IMR-90 (cell line): ENCODE measurements around the gene XPC. TPM values are rescaled to one million over a fixed set of nuclear protein-coding genes. Genes with fewer than 3 reads are reported as not detected.
"Not testable (repeated sequence)": the region's sequence is repeated elsewhere in the genome, so short reads cannot be mapped to it uniquely, and the experiment has no call there.

Experiments
- ATAC-seq: fragments of 200-7000 bp; cut with Tn5 transposase; 2 replicates; pipeline ENCODE4 v1.9.1; 2020; ENCODE audit warnings: low read depth, mild to moderate bottlenecking, moderate library complexity
- BruUV-seq: library from RNA; stranded (reverse); fragments of 400-500 nt; replicated peaks from 2 replicates; lab custom pipeline; 2021; lab: Mats Ljungman, UMichigan
- CTCF ChIA-PET: fragments of 300-600 bp; formaldehyde crosslinking; extraction: SDS; loops from one replicate; lab custom pipeline; 2021; ENCODE audit warnings: antibody characterized with exemption; lab: Yijun Ruan, JAX
- POLR2A ChIA-PET: fragments of 300-600 bp; sonication (Branson Sonifier 250); formaldehyde crosslinking; loops from one replicate; lab custom pipeline; 2022; ENCODE audit warnings: antibody characterized with exemption; ENCODE audit not compliant: unreplicated experiment; lab: Charles Lee
- DNase-seq: peaks from one replicate; pipeline ENCODE4 v3.0.0; 2013
- H2AFZ ChIP-seq: replicated peaks from 2 replicates; pipeline ENCODE3; 2013; ENCODE audit warnings: low read length, mild to moderate bottlenecking; ENCODE audit not compliant: poor library complexity
- H2AK5ac ChIP-seq: 2 replicates; pipeline ENCODE4 v1.6.1; 2013; ENCODE audit warnings: low read depth, low read length, inconsistent platforms
- H2AK9ac ChIP-seq: replicated peaks from 2 replicates; pipeline ENCODE3; 2013; ENCODE audit warnings: mild to moderate bottlenecking, low read depth, low read length, moderate library complexity; ENCODE audit not compliant: poor library complexity
- H2BK120ac ChIP-seq: 2 replicates; pipeline ENCODE4 v1.6.1; 2013; ENCODE audit warnings: low read depth, low read length, inconsistent platforms
- H2BK15ac ChIP-seq: 3 replicates; pipeline ENCODE4 v1.6.1; 2013; ENCODE audit warnings: low read depth, low read length, inconsistent platforms
- H2BK20ac ChIP-seq: 2 replicates; pipeline ENCODE4 v1.6.1; 2013; ENCODE audit warnings: low read depth, mild to moderate bottlenecking, inconsistent platforms, low read length, moderate library complexity
- H2BK5ac ChIP-seq: 2 replicates; pipeline ENCODE4 v1.6.1; 2013; ENCODE audit warnings: mild to moderate bottlenecking, low read depth, low read length, inconsistent platforms; ENCODE audit not compliant: poor library complexity, severe bottlenecking
- H3K14ac ChIP-seq: replicated peaks from 2 replicates; pipeline ENCODE4 v1.6.1; 2013; ENCODE audit warnings: low read depth, low read length, inconsistent platforms
- H3K18ac ChIP-seq: 2 replicates; pipeline ENCODE4 v1.6.1; 2013; ENCODE audit warnings: low read depth, low read length, control low read depth
- H3K23ac ChIP-seq: 2 replicates; pipeline ENCODE4 v1.6.1; 2013; ENCODE audit warnings: low read depth, low read length, inconsistent platforms
- H3K27ac ChIP-seq: 2 replicates; pipeline ENCODE4 v1.5.1; 2013; ENCODE audit warnings: mild to moderate bottlenecking, control low read depth, low read length; ENCODE audit not compliant: insufficient read depth
- H3K27me3 ChIP-seq: 2 replicates; pipeline ENCODE4 v1.6.1; 2013; ENCODE audit warnings: low read length; ENCODE audit not compliant: control insufficient read depth, insufficient read depth
- H3K36me3 ChIP-seq: 2 replicates; pipeline ENCODE4 v1.6.1; 2013; ENCODE audit warnings: low read length, mixed read lengths; ENCODE audit not compliant: control insufficient read depth, insufficient read depth
- H3K4ac ChIP-seq: 2 replicates; pipeline ENCODE4 v1.6.1; 2013; ENCODE audit warnings: low read depth, low read length, inconsistent platforms
- H3K4me1 ChIP-seq: 2 replicates; pipeline ENCODE4 v1.6.1; 2013; ENCODE audit warnings: low read length, mixed read lengths; ENCODE audit not compliant: control insufficient read depth, insufficient read depth
- H3K4me2 ChIP-seq: 2 replicates; pipeline ENCODE4 v1.6.1; 2013; ENCODE audit warnings: low read depth, mild to moderate bottlenecking, control low read depth, low read length, moderate library complexity
- H3K4me3 ChIP-seq: 2 replicates; pipeline ENCODE4 v1.5.1; 2013; ENCODE audit warnings: low read depth, mild to moderate bottlenecking, control low read depth, low read length, moderate library complexity; ENCODE audit not compliant: insufficient read depth
- H3K56ac ChIP-seq: 2 replicates; pipeline ENCODE4 v1.6.1; 2013; ENCODE audit warnings: low read length, inconsistent platforms; ENCODE audit not compliant: insufficient read depth; ENCODE audit errors: extremely low read depth
- H3K79me1 ChIP-seq, 2 experiments: 2 replicates each; pipeline ENCODE4 v1.6.1; 2013; ENCODE audit warnings: low read length in 2 of 2, inconsistent platforms in 1 of 2, low read depth in 1 of 2
- H3K9ac ChIP-seq: 2 replicates; pipeline ENCODE4 v1.6.1; 2013; ENCODE audit warnings: low read depth, low read length, control low read depth
- H3K9me1 ChIP-seq: 2 replicates; pipeline ENCODE4 v1.6.1; 2013; ENCODE audit warnings: low read length, inconsistent platforms; ENCODE audit not compliant: insufficient read depth
- H3K9me3 ChIP-seq: 2 replicates; pipeline ENCODE4 v1.6.1; 2013; ENCODE audit warnings: low read length; ENCODE audit not compliant: control insufficient read depth, insufficient read depth
- H4K20me1 ChIP-seq: 2 replicates; pipeline ENCODE4 v1.6.1; 2013; ENCODE audit warnings: low read length, inconsistent platforms; ENCODE audit not compliant: insufficient read depth
- H4K5ac ChIP-seq: 2 replicates; pipeline ENCODE4 v1.6.1; 2013; ENCODE audit warnings: mild to moderate bottlenecking, low read depth, low read length, control low read depth
- H4K8ac ChIP-seq, 2 experiments: 2 replicates each; pipeline ENCODE4 v1.6.1; 2013; ENCODE audit warnings: low read depth in 2 of 2, low read length in 2 of 2, control low read depth in 1 of 2, inconsistent platforms in 1 of 2
- H4K91ac ChIP-seq: 2 replicates; pipeline ENCODE4 v1.6.1; 2013; ENCODE audit warnings: low read depth, low read length, inconsistent platforms; ENCODE audit not compliant: insufficient read depth
- CEBPB ChIP-seq: IDR thresholded peaks from 2 replicates; pipeline ENCODE4 v1.6.1; 2012; ENCODE audit warnings: low read depth, low read length, improper control_type of control experiment
- FOS ChIP-seq: fragments of 150-350 bp; IDR thresholded peaks from 2 replicates; pipeline ENCODE4 v1.6.1; 2016; ENCODE audit warnings: low read depth, low read length
- SMC3 ChIP-seq: fragments of 150-350 bp; IDR thresholded peaks from 2 replicates; pipeline ENCODE4 v1.6.1; 2016; ENCODE audit warnings: low read depth, mild to moderate bottlenecking, antibody characterized with exemption, low read length, moderate library complexity
- WGBS, 2 experiments: methylation state at CpG; one replicate each; pipeline versions ENCODE4 v1.1.5 to v1.1.7; 2013; ENCODE audit warnings: missing lambda C conversion rate in 2 of 2; ENCODE audit not compliant: insufficient read length in 1 of 2; ENCODE audit errors: extremely low coverage in 2 of 2; 5-methylcytosine and 5-hydroxymethylcytosine counted together
- dilution Hi-C: fragments of 300-500 bp; cut with HindIII; formaldehyde crosslinking; loops from one replicate; pipeline ENCODE4 v1.14.3; 2018; ENCODE audit warnings: low sequenced_read_pairs; ENCODE audit not compliant: unreplicated experiment
- in situ Hi-C: fragments of 300-500 bp; cut with MboI; formaldehyde crosslinking; loops from 3 replicates; pipeline ENCODE4 v1.14.3; 2019; ENCODE audit warnings: low sequenced_read_pairs, inconsistent platforms, mixed read lengths
- intact Hi-C: fragments of 100-400 bp; cut with micrococcal nuclease; formaldehyde crosslinking; loops from 2 replicates; pipeline ENCODE4 v1.10.0; 2022
- polyA plus RNA-seq, 3 experiments: library from polyadenylated mRNA; depleted of rRNA; stranded (reverse); fragments of >200 nt; gene quantifications; 2 replicates each; pipeline ENCODE4 v1.2.3, GENCODE V29; 2012; ENCODE audit warnings: low replicate concordance in 1 of 3
- total RNA-seq: library from RNA; depleted of rRNA; stranded (reverse); fragments of >200 nt; gene quantifications from 2 replicates; pipeline ENCODE4 v1.2.3, GENCODE V29; 2012

Gene XPC
- total and polyA plus RNA-seq, 2 of the 4 experiments (the other 2 are of a cell fraction), result 30.9 to 48.8 TPM

DNA sequence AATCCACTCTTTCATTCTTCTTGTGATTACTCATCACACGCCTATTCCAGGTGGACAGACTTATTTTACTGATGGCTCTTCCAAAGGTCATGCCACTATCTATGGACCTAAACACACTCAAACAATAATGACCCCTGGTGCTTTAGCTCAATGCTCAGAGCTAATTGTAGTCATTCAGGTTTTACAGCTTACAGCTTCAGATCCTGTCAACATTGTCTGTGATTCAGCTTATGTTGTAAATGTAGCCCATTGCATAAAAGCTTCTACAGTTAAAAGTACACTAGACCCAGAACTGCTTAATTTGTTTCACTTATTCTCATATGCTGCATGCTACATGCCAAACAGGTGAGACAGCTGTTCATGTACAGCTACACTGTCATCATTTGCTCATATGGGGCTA lies 49.5 kb upstream of the XPC start:
- H2BK120ac ChIP-seq, result 0 out of 2 replicates have a peak overlapping the region, but pooled peaks have one; percentile 2
- dilution Hi-C loops, result no loop called here
- H3K9me1 ChIP-seq, result peaks cover 29% of the 10 kb centered on the region
- BruUV-seq, result no TSS peak
- H3K4me3 ChIP-seq, result no peak overlapping the region
- no peak overlapping the region for H2AK9ac ChIP-seq
- no peak overlapping the region for H2AK5ac ChIP-seq
- in situ Hi-C loops, result no loop called here
- no peaks in the 10 kb centered on the region for H3K9me3 ChIP-seq
- peak overlapping the region in 1 of 2 experiments; percentile 16; a peak in 1 of 4 replicates for H4K8ac ChIP-seq
- 0 out of 2 replicates have a peak overlapping the region, but pooled peaks have one; percentile 23 for H3K27ac ChIP-seq
- H3K4me1 ChIP-seq, result peaks cover 38% of the 10 kb centered on the region
- no peak overlapping the region for H3K56ac ChIP-seq
- no CpG with 5 or more reads among the region's 1 CpG for WGBS, 2 experiments
- H4K20me1 ChIP-seq, result 0 out of 2 replicates have a peak, but pooled peaks cover 3% of the 10 kb centered on the region
- intact Hi-C loops, result no loop called here
- no peak overlapping the region for H3K14ac ChIP-seq
- H2BK20ac ChIP-seq, result peak overlapping the region; percentile 38; the same call in 1 of the 2 replicates
- no peak overlapping the region for H3K4me2 ChIP-seq
- no peak overlapping the region for H4K5ac ChIP-seq
- H3K4ac ChIP-seq, result no peak overlapping the region
- ATAC-seq (no peak), DNase-seq (peak; percentile 54)
- H3K9ac ChIP-seq, result no peak overlapping the region
- no peak overlapping the region for H2BK15ac ChIP-seq
- H2BK5ac ChIP-seq, result peak overlapping the region; percentile 45
- TF ChIP-seq CEBPB (0 out of 2 replicates have a peak, but pooled peaks have one; percentile 19), SMC3 (no peak), FOS (no peak)
- H3K36me3 ChIP-seq, result no peaks in the 10 kb centered on the region
- no peak overlapping the region for H4K91ac ChIP-seq
- H3K18ac ChIP-seq, result no peak overlapping the region; the same call in 1 of the 2 replicates
- no peak overlapping the region for H3K23ac ChIP-seq
- no peaks in the 10 kb centered on the region for H3K27me3 ChIP-seq
- H3K79me1 ChIP-seq, result no peaks in the 10 kb centered on the region; a peak in 1 of 4 replicates
- H2AFZ ChIP-seq, result no peak overlapping the region
- ChIA-PET CTCF (no interaction called here), POLR2A (no interaction called here)

DNA sequence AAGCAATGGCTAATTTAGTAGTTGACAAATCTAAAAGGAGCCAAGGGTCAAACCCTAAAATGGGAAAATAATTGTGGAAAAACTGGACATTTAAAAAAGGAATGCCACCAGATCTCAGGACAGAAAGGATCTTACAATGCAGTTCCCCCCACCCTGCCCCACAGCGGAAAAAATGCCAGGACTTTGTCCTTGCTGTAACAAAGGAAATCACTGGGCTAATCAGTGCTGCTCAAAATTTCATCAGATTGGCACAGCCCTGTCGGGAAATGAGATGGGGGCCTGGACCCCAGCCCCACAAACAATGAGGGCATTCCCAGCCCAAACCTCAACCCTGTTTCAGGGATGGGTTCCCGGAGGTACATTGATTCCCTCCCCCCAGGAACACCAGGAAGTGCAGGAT lies 48.0 kb upstream of the XPC start:
- in situ Hi-C loops, H3K36me3 ChIP-seq, H3K23ac ChIP-seq, H3K27me3 ChIP-seq, H3K4me3 ChIP-seq, H2AK5ac ChIP-seq, H2BK5ac ChIP-seq, H3K9ac ChIP-seq, DNase-seq, H3K79me1 ChIP-seq, BruUV-seq, H3K4me2 ChIP-seq, H4K8ac ChIP-seq, POLR2A ChIA-PET, H3K18ac ChIP-seq, H4K5ac ChIP-seq, ATAC-seq, intact Hi-C loops, H2BK120ac ChIP-seq, H2AK9ac ChIP-seq, H4K91ac ChIP-seq, H4K20me1 ChIP-seq, H3K27ac ChIP-seq, dilution Hi-C loops, H3K9me3 ChIP-seq, H3K14ac ChIP-seq, H3K56ac ChIP-seq, H2AFZ ChIP-seq: not testable (repeated sequence)
- Histone ChIP-seq H2BK20ac (peak overlapping the region; percentile 51; the same call in 1 of the 2 replicates), H3K4ac (peak overlapping the region; percentile 52; the same call in 1 of the 2 replicates), H3K9me1 (peaks cover 18% of the 10 kb centered on the region), H3K4me1 (peaks cover 29% of the 10 kb centered on the region), H2BK15ac (0 out of 3 replicates have a peak overlapping the region, but pooled peaks have one; percentile 41)
- WGBS, 2 experiments, result no CpG with 5 or more reads among the region's 3 CpGs
- CTCF ChIA-PET, result interaction anchor here (0.7 kb wide), 1 partner anchor 34 kb away, joined by 3 read pairs; no protein-coding TSS in a partner anchor
